Measurements from ENCODE around the gene RBP4.

The RBP4 gene

GRCh38 chr10:93601146-93601773 lies at the start of gene RBP4:
Gene RBP4 (minus strand): TSS chr10:93601235. CDS start chr10:93601028, 207 bp downstream.
- no peak for DNase-seq

- no peak for DNase-seq
These were observed 38.8 kb upstream of the RBP4 start for GRCh38 chr10:93639791-93640190.

- DNase-seq, result no peak
These were observed 29.9 kb upstream of the RBP4 start for GRCh38 chr10:93630625-93631557.

- DNase-seq, result no peak
These were observed 28.7 kb upstream of the RBP4 start for GRCh38 chr10:93629647-93630305.

- DNase-seq, result no peak
These were observed 27.8 kb upstream of the RBP4 start for GRCh38 chr10:93628858-93629257.

- no peak for DNase-seq
These were observed 21.9 kb upstream of the RBP4 start for GRCh38 chr10:93622942-93623341.

- no peak for DNase-seq
These were observed 19.9 kb upstream of the RBP4 start for GRCh38 chr10:93620925-93621324.

GRCh38 chr10:93615576-93616235 lies 14.7 kb upstream of the RBP4 start:
- DNase-seq, result no peak

- DNase-seq, result no peak
These were observed 13.2 kb upstream of the RBP4 start for GRCh38 chr10:93614101-93614825.

GRCh38 chr10:93613126-93613525 lies 12.1 kb upstream of the RBP4 start:
- no peak for DNase-seq

- DNase-seq, result no peak
These were observed 11.3 kb upstream of the RBP4 start, which contains the start of gene PDE6C for GRCh38 chr10:93612311-93612710. Gene PDE6C (plus strand): TSS chr10:93612537. CDS start chr10:93612726, 189 bp downstream.

- DNase-seq, result no peak
These were observed 7.4 kb upstream of the RBP4 start for GRCh38 chr10:93608421-93608820.

GRCh38 chr10:93604146-93604545 lies 3.1 kb upstream of the RBP4 start:
- DNase-seq, result no peak

- DNase-seq, result no peak
These were observed 2.0 kb upstream of the RBP4 start for GRCh38 chr10:93603023-93603422.

GRCh38 chr10:93601774-93602162 lies 733 bp upstream of the RBP4 start:
- no peak for DNase-seq

GRCh38 chr10:93600446-93601145 lies 439 bp downstream of the RBP4 start:
- no peak for DNase-seq

GRCh38 chr10:93599778-93600177 lies 1.3 kb downstream of the RBP4 start:
- no peak for DNase-seq

GRCh38 chr10:93599335-93599734 lies 1.7 kb downstream of the RBP4 start:
- DNase-seq, result no peak

- DNase-seq, result no peak
These were observed 2.9 kb downstream of the RBP4 start for GRCh38 chr10:93598157-93598556.

- DNase-seq, result no peak
These were observed 3.9 kb downstream of the RBP4 start for GRCh38 chr10:93597075-93597599.

- DNase-seq, result no peak
These were observed 4.5 kb downstream of the RBP4 start for GRCh38 chr10:93596539-93596938.
